ENCODE data around the gene CTSL.

The CTSL gene

DNA sequence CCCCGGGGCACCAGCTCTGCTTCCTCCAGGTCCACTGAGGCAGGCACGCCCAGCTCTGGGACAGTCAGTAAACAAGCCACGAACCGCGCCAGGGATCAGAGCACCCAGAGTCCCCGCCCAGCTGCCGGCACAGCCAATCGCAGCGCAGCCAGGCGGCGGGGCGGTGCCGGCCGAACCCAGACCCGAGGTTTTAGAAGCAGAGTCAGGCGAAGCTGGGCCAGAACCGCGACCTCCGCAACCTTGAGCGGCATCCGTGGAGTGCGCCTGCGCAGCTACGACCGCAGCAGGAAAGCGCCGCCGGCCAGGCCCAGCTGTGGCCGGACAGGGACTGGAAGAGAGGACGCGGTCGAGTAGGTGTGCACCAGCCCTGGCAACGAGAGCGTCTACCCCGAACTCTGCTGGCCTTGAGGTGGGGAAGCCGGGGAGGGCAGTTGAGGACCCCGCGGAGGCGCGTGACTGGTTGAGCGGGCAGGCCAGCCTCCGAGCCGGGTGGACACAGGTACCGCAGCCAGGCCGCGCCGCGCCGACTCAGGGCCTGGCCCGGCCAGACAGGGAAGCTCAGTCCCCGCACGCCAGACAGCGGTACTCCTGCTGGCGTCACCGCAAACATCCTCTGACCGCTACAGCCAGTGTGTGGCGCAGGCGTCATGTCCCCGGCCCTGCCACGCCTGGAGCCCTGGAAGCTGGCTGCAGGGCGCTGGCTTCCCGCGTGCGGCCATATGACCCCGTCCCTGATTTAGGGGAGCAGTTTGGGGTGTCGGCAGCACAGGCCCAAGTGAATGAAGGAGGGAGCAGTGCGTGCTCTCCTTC is at the start of gene CTSL:
CTSL (plus strand) TSS at position 220 of the 810 bp plus-strand sequence. CDS start 1,485 bp downstream, outside the sequence.
- peak; percentile 86 for DNase-seq

DNA sequence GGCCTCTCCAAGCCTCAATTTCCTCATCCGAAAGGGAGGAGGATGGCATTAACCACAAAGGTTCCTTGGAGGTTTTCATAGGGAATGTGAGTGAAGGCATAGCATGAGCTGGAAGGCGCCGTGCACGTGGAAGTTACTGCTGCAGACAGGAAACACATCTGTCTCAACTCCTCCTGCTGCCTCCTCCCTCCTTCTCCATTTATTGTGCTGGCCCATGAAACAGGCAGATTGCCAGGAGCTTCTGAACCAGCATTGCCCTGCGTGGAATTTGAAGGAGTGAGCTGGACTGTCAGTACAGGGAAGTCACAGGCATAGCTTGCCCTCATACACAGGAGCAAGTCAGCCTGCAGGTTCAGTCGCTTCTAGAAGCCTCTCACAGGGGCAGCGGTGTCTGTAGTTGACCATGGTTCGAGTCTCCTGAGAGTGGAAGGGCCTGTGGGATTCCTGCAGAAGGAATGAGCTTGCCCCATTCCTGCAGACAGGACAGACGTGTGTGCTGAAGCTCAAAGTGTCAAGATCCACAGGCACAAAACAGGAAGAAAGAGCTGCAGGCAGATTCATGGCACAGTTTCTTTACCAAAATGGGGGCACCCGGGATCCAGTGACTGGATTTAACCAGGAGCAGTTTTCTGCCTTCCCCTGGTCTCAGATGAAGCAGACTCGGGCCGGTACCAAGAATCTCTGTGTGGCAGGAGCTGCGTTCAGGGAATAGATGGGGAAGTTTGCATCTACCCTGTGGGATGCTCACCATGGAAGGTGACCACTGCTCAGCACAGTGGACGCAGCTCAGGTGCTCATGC is 48.7 kb upstream of the CTSL start:
- peak; percentile 25 for DNase-seq

DNA sequence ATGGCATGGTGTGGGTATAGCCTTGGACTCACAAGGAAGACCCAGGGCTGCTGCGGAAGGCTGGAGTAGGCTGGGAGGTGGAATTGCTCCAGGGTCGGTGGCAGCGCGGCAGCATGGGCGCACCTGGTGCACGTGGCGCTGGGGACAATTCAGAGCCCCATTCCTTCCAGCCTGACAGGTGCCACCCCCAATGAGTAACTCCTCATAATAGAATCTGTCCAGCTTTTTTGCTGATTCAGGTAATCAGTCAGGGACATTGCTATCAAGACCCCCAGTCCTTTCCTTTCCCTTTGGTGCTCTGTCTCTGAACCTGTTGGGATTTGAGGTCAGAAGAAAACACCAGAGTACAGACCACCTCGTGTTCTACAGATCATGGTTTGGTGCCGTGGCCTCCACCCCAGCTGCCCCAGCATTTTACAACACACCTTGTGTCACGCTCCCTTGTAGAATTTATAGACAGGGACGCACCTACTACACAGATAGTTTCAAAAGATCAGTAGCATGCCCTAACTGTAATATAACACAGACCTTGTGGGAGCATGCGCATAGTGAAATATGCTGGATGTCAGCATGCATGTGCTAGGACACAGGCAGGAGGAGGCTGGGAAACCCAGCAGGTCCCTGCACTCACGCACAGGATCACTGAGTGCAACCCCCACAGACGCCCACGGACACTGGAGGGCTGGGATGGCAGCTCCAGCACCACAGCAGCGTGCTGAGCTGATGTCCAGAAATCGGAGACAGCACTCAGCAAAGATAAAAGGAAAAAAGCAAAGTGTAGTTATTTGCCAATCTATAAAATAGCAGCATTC is 47.9 kb upstream of the CTSL start:
- no peak for DNase-seq

DNA sequence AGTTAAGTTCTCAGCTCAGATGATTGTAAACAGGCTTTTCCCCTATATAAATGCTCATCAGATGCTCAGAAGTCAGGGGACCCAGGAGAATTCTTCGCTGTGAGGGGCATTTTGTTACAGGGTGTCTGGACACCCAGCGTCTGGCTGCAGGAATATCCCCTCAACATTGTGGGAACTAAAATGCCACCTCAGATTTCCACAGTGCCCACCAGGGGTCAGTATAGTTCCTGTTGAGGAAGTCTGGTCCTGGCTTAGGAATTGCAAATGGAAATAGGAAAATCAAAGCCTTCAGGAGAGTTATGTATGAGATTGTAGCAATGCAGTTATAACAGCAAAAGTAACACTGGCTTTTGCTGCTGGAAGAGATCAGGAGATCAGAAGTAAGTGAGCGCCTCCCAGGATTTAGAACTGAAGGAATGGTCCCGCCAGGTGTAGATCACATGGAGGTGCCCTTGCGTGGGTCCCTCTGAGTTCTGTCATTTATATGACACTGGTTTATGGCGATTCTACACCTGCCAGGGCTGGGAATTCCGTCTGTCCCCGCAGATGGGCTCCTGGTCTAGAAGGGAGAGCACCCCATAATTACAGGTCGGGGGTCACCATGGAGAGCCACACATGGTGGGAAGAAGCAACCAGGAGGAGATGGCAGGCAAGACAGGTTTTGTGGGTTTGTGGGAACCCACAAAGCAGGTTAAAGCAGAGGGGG is 47.1 kb upstream of the CTSL start:
- DNase-seq, result peak; percentile 71

DNA sequence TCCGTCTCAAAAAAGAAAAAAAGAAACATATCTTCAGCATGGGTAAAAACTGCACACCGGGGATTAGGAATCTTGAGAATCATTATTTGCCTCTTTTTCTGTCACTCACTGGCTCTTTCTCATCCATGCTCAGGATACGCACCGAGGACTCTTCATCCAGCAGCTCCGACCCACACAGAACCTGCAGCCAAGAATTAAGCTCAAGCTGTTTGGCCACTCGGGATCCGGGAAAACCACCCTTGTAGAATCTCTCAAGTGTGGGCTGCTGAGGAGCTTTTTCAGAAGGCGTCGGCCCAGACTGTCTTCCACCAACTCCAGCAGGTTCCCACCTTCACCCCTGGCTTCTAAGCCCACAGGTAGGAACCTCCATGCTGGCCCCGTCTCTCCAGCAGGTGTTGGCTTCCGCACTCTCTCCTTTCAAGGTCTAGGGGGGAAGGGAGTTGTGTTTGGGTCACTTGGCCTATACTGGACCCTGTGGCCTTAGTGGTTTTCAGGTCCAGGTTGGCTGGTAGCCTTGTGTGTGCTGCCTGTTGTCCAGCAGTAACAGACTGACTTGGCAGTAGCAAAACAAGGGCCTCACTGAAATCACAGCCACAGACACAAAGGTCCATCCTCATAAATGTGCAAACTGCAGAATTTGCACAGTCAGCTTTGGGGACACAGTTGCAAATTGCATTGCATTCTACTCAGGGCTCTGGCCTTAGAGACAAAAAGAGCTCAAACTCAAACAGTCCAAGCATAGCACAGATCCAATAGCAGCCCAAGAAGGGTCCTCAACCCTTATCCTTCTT is 44.5 kb upstream of the CTSL start:
- DNase-seq, result no peak

DNA sequence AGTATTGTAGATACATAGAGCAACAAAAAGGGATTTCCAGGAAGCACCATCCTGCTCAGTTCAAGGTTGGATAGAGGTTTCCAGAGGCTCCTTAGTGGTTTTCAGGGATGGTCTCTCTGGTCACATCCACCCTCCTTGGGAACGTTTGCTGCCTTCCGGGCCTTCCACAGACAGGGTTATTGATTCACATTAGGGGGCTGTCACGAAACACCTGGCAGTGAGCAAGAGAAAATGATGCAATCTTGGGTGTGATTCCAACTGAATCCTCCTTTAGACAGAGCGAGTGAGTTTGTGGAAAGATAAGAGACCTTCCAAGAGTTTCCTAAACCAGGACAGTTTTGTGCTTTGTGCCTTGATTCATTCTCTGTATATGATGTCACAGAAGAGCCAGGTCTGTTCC is 43.8 kb upstream of the CTSL start:
- no peak for DNase-seq

DNA sequence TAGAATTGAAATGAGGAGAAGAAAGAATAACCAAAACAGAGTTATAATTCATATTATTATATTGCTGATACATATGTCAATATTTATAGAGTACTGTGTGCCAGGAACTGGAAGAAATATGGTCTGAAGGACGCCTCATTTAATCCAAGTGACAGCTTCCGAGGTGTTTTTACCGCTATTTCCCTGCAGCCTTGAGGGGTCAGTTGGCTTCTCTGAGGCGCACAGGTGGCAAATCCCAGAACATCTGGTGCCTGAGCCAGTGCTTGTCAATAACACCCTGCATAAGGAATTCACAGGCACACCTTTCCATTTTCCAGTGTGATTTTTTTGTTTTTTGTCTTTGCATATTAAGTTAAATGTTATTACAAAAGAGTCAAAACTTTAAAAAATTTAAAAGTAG is 43.3 kb upstream of the CTSL start:
- no peak for DNase-seq

DNA sequence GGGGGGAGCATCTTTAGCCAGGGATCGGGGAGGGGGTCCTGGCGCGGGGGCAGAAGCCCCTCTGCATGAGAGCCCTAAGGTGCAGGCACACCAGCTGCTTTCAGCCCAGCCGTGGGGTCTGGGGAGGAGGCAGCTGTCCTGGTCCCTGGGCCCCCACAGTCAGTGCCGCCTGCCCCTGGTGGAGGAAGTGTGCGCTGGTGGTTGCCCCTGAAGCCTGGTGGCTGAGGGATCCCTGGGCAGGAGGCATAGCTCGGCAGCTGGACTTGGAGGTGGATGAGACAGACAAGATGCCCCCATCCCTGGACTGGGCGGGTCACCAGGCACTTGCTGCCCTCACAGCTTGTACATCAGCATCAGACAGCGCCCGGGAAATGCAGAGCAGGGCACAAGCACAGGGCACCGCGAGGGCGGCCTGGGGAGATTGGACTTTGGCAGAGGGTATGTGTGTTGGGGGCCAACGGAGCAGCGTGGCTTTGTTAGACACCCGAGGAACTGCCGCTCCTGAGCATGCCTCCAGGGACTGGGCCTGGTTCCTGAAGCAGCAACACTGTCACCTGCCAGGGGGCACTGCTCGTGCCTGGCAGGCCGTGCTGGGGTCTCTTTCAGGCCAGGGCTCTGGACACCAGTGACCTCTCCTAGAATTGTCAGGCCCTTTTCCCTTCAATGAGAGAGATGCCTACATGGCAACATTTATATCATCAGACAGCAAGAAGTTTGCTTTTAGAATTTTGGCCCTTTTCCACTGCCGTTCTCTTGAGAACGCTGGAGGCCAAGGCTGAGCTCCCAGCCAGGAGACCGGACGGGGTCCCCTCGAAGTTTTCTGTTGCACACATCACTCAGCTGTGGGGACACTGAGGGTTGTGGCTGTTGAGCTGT is 41.9 kb upstream of the CTSL start:
- no peak for DNase-seq

DNA sequence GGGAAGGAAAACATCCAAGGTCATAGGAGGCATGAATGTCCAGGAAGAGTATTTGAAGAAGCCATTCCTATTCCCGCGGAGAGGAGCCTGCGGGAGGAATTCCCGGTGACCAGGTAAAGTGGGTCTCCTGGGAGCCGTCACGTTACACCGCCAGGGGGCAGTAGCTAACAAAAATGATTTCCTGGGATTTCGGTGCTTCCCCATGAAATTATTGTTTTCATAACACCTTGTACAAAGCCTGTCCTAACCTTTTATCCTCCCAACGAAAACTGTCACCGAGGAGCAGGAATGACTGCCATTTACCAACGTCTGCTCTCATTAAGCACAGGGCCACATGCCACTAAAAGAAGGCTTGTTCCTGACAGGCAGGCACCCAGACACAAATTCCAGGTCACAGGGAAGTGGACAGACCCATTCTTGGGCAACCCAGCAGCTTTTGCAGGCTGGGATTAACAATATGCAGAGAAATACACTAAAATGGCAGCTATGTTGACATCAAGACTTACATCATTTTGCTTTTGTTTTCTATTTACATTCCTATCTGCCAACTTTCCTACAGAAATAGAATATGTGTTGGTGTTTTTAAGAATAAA is 41.2 kb upstream of the CTSL start:
- DNase-seq, result peak; percentile 42

DNA sequence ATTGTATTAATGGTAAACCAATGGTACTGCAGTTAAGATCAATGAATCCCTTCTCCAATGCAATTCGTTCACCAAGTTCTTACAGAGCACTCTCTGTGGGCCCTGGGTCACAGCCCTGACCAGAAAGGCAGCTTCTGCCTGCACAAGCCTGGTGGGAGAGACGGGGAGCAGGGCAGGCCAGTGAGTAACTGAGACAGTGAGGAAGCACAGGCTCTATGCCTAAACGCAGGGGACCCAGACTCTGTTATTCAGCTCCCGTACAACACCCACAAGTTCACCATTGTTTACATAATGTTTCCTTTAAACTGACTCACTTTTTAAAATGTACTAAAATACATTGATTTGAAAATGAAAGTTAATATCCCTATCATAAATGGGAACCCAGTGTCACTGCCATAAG is 40.5 kb upstream of the CTSL start:
- peak; percentile 30 for DNase-seq

DNA sequence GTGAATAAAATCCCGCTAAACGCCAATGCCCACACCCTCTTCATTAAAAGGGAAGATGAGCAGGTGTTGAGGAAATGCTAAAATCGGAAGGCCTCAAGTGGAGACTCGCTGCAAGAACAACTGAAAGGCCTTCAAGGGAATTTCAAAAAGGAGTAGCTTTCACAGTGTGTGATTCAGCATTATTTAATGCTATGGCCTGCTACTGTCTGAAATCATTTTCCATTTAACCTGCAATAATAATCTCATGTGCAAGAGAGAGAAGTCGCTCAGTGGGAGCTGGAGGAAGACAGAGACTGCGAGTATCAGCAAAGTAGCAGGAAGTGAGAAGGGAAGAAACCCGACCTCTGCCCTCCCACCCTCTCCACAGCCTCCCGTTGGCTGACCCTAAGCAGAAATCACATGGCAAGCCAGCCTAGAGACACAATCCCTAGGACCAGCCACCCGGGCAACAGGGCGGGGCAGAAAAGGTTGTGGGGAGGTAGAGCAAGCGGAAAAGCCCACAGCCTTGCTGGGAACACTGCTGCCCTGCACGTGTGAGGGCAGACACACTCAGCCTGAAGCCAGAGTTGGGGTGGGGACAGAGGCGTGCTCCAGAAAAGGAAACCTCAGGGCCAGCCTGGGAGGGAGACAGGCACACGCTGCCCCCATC is 39.9 kb upstream of the CTSL start:
- DNase-seq, result no peak

DNA sequence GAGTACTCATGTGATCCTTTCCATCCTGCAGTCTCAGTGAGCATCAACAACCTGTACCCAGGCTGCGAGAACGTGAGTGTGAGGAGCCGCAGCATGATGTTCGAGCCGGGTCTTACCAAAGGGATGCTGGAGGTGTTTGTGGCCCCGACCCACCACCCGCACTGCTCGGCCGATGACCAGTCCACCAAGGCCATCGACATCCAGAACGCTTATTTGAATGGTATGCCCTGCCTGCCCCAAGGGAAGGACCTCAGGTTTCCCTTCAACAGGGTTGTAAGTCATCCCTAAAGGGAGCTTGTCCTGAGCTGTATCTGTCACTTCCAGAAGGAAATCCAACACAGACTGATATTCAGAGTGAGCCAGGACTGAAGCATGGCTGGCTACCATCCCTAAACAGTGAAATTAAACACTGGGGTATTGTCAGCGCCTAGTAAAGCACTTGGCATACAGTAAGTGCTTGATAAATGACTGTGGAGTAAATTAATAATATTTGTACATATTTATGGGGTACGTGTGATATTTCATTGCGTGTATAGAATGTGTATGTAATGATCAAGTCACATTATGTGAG is 39.3 kb upstream of the CTSL start:
- DNase-seq, result no peak

DNA sequence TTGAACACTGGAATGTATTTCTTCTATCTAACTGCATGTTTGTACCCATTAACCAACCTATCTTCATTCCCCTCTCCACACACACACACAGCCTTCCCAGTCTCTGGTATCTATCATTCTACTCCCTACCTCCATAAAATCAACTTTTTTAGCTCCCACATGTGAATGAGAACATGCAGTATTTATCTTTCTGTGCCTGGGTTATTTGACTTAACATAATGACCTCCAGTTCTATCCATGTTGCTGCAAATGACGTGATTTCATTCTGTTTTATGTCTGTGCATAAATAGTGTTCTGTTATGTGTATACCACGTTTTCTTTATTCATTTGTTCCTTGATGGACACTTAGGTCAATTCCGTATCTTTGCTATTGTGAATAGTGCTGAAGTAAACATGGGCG is 38.7 kb upstream of the CTSL start:
- no peak for DNase-seq

DNA sequence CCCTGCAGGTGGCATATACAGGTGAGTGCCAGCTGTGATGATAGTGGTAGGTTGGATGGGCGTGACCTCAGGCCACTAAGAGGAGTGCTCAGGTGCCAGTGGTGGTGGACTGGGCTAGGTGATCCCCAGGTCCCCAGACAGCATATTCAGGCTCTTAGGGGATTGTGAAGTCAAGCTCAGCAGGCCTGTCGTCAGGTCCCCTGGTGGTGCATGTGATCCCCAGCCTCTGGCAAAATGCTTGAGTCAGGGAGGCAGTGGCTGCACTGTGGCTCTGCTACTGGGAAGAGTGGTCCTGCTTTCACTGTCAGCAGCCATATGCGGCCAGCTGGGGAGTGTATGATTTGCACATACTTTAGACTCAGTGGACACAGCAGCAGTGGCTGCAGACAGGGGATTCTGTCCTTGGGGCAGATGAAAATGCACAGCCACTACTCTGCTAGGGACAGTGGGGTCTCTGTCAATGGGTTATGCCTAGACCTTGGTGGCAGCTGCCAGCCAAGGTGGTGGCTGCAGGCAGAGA is 31.6 kb upstream of the CTSL start:
- DNase-seq, result no peak

DNA sequence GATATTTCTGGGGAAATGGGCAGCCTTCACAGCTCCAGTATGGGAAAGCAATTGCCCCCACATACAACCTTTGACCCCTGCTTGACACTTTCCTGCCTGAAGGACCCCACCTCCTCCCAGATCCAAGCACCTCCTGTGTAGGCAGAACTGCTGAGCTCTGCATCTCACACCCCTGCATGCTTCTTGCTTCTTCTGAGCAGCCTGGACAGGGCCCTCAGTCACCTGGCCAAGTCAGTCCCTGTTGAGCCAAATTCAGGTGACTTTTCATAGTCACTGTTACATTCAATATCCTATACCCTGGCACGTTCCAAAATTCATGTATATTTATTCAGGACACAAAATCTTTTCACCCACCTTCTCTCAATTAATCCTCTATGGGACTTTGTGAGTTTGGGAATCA is 30.4 kb upstream of the CTSL start:
- DNase-seq, result no peak

DNA sequence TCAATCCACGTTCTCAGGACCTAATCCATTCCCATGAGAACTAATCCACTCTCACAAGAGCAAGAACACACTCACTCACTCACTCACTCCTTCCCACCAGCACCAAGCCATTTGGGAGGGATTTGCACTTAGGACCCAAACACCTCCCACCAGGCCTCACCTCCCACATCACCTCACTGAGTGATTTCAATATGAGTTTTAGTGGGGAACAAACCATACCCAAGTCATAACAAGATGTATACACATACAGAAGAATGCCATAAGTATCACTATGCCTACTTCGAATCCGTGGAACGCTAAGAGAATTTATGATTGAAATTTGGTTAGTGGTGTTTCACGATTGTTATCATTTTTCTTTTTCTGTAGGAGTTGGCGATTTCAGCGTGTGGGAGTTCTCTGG is 29.3 kb upstream of the CTSL start:
- DNase-seq, result no peak

DNA sequence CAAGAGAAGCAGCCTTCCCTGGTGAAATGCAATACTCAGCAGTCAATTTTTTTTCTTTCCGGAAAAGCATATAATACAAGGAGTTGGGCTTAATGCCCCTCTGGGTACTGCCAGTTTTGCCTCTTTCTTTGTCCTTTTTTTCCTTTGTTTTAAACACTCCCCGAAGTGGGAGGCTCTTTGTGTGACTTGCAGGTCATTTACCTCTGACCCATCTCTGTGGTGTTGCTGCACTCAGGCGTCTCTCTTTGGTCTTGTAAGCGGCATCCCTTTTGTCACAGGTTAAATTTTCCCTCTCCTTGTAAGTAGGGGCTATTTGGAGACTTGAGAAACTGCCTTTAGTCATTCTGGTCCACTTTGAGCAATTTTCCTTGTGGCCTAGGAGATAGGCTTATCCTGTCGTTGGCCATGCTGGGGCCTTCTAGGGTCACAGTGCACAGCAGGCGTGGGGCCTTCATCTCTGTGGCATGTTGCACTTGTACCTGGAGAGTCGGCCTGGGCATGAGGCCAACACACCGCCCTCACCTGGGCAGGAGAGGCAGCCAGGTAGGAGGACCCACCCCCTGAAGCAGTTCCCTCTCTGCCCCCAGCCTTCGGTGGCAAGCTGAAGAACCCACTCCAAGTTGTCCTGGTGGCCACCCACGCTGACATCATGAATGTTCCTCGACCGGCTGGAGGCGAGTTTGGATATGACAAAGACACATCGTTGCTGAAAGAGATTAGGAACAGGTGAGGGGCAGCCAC is 27.7 kb upstream of the CTSL start:
- DNase-seq, result no peak

DNA sequence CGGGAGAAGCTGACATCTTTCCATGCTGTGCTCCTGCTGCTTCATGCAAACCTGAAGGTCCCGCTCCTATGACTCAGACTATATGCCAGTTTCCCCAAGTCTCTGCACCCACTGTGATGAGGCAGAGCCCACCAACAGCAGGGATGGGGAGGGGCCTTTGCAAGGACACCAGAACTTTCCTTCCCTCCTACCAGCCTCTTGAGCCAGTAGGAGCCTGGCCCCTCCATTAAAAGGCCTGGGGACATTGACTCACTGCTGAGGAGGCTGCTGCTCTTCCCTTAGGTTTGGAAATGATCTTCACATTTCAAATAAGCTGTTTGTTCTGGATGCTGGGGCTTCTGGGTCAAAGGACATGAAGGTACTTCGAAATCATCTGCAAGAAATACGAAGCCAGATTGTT is 26.1 kb upstream of the CTSL start:
- peak; percentile 35 for DNase-seq

DNA sequence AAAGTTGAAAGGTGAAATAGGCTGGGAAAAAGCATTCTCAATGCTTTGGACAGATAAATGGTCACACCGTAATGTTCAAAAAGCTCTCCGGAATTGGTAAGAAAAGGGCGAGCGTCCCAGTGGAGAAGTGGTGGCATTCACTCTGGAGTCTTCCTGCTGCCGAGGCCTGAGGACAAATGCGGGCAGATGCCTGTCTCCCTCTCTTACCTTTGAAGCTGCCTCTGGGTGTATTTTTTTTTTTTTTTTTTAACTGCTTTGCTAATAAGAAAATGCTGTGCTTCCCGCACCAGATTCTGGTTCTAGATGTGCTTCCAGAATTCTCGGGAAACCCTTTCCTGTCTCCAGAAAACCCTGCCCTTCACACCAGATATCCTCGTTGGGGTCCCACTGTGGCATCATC is 24.4 kb upstream of the CTSL start:
- no peak for DNase-seq

All from EL (cell line).